Measurements from ENCODE around the gene PTPRK.

PTPRK gene

GRCh38 chr6:127976796-127977195, 543.6 kb downstream of the PTPRK start:
- no peak for DNase-seq

DNA sequence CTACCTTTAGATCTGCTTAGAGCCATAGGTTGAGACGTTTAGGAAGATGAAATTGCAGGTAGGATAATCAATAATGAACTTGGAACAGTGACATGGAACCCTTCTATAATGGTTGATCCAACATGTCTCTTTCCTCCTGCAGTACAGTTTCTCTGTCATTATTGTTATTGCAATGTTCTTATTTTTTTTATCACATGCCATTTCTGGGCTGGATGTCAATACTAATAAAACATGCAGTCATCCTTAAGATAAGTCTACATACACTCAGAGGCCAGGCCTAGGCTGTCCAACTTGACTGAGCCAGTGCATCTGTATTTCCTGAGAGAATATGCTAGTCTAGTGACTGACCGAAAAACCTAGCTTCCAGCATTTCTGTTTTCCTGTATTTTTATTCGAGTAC, 544.3 kb downstream of the PTPRK start:
- DNase-seq, result no peak

DNA sequence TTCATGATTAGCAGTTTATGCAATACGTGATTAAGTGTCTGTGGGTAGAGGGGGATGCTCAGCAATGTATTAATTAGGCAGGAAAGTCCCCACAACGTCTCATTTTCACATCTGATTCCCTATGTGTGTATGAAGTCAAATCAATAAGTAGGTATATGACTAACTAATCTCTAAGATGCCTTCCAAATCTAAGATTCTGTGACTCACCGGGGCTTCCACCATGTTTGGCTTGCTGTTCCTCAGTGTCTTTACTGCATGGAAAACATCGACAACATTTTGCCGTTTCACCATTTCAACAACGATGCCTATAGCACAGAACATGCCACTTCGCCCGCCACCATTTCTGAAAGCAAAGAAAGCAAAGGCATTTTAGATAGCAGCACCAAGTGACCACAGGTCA, 547.6 kb downstream of the PTPRK start:
- DNase-seq, result peak; percentile 53

DNA sequence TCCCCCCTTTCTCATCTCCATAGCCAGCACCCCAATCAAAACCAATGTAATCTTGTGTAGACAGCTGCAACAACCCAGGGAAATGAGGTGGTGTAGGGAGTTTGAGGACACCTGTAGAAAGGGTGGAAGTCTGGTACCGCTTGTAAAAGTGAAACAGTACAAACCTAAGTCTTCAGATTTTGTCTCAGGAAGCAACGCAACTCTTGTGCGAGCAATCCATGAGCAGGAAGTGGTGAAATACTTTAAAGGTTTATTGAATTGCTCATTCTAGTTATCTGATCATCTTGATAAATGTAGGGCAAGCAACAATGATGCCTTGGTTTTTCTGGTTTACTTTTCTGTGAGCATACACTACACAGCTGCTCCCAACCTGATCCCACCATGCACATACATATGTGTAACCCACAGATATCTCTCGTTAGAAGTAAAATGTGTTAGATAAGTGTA, 548.4 kb downstream of the PTPRK start:
- peak; percentile 47 for DNase-seq

- no peak for DNase-seq
Observed at GRCh38 chr6:127971386-127971785, 549.0 kb downstream of the PTPRK start.

DNA sequence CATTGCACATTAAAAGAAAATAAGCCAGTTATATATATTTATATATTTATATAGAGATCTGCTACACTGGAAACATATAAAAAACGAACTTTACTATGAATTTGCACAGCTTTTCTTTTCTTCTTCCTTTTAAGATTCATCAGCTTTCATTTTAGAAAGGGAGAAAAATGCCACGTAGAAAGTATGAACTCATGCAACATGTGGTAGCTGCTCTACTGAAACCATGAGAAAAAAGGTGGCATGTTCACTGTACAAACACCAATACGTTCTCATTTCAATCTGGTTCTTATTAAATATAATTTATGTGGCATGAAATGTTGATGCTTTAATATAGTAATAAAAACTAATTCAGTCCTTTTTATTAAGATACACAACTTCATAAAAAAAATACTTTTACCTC, 550.7 kb downstream of the PTPRK start:
- no peak for DNase-seq

- no peak for DNase-seq
Observed at GRCh38 chr6:127968394-127968793, 552.0 kb downstream of the PTPRK start.

- no peak for DNase-seq
Observed at GRCh38 chr6:127967708-127968107, 552.7 kb downstream of the PTPRK start.

GRCh38 chr6:127966616-127967015, 553.8 kb downstream of the PTPRK start:
- DNase-seq, result no peak

- no peak for DNase-seq
Observed at GRCh38 chr6:127963495-127963894, 556.9 kb downstream of the PTPRK start.

- no peak for DNase-seq
Observed at GRCh38 chr6:127959869-127960268, 560.5 kb downstream of the PTPRK start.

DNA sequence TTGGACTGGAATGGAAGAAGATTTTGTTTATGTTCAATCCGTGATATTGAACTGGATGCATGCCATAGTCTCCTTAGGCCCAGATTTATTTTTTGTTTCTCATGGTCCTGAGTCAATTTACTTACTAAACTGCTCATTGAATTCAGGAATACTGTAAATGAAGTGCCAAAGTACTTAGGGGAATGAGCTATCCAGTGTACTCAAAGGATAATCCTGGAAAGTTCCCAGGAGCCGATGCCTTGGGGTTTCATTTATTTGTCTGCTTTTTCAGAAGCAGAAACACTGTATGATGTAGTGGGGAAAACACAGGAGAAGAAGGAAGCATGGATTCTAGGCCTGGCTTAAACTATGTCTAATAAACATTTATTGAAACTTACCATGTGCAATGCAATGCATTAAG, 563.4 kb downstream of the PTPRK start:
- no peak for DNase-seq

- no peak for DNase-seq
Observed at GRCh38 chr6:127956260-127956888, 564.0 kb downstream of the PTPRK start.

- no peak for DNase-seq
Observed at GRCh38 chr6:127954082-127954481, 566.3 kb downstream of the PTPRK start.

GRCh38 chr6:127952831-127953230, 567.6 kb downstream of the PTPRK start:
- no peak for DNase-seq

DNA sequence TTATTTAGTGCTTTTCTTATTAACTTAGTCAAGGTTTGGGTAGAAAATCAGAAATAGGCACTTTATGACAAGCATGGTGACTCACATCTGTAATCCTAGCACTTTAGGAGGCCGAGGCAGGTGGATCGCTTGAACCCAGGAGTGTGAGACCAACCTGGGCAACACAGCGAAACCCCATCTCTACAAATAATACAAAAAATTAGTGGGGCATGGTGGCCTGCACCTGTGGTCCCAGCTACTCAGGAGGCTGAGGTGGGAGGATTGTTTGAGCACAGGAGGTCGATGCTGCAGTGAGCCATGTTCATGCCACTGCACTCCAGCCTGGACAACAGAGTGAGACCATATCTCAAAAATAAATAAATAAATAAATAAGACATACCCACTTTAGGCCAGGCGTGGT, 568.2 kb downstream of the PTPRK start:
- no peak for DNase-seq

- no peak for DNase-seq
Observed at GRCh38 chr6:127951172-127951917, 569.1 kb downstream of the PTPRK start.

DNA sequence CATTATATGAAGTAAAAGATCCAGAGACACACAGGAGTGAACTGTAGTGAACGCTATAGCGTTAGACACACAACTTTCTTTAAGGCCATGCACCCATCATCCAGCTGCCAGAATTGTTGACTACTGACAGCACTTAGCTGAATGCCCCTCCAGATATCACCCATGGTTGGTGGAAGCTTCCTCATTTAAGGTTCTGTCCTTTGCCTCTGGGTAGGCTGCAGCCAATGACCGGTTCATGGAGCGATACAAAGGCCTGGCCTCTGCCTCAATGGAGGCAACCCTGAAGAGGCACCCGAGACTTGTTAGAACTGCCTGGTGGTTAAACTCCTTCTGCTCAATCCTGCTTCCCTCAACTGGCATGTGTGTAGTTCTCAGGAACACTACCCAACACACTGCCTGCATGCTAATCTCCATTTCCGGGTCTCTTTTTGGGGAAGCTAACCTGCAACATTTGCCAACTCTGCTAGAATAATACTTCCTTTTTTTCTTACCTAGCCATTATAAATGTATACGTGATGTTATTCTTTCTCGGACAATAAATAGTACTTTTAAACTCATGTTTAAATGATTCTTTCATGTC, 569.7 kb downstream of the PTPRK start:
- DNase-seq, result no peak

GRCh38 chr6:127949251-127949650, 571.1 kb downstream of the PTPRK start:
- no peak for DNase-seq

DNA sequence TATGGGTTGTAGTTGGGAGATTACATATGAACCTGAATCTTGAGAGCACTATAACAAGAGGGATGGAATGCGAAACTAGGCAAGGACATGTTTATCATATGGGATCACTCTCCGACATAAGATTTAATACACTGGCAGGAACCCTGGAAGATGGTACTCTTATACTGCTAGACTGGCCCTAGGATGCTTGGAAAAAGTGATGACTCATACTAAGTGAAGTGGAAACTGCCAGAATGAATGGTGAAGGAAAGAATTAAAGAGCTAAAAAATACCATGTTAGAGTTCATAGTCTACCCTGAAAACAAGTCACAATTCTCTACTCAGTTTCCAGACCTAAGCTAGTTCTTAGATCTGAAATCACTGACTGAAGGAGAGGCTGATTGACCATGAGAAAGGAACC, 574.0 kb downstream of the PTPRK start:
- no peak for DNase-seq

DNA sequence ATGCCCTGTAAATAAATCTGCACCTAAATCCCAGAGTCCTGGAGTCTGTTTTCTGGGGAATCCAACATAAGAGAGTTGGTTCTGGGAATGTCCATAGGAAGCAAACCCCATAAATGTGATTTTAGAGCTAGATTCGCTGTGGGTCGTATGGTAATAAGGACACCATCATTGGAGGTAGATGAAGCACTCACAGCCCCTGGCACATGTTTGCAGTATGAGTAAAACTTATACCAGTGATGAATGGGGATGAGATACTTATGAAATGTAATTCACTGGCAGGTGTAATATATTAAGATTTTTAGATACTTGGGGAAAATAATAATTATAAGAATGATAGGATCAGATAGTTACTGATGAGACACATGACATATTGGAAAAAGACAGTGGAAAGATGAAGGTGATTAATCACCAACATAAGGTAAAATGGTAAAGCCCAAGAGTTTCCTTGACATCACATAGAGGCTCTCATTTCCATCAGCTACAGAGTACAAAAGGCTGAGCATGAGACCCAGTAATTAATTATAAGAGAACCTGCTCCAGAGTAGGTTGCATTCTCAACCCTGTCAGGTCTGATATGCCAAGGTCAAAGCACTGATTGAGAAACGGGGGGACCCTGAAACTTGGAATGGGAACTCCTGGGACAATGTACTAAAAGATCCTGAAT, 574.8 kb downstream of the PTPRK start:
- DNase-seq, result no peak

GRCh38 chr6:127941228-127941627, 579.2 kb downstream of the PTPRK start:
- no peak for DNase-seq

GRCh38 chr6:127939442-127940066, 580.8 kb downstream of the PTPRK start:
- DNase-seq, result no peak

Measured in stimulated activated CD4-positive, alpha-beta T cell treated with anti-CD3 and anti-CD28 coated beads, Interleukin-1b, Interleukin-23, amount 100 ng/mL, for 48 hours (primary cell).